Measurements from ENCODE around the gene CENPH.
A peak's percentile ranks its signal among the peaks of the same experiment; 100 is the strongest.
"Not testable (repeated sequence)": the region's sequence is repeated elsewhere in the genome, so short reads cannot be mapped to it uniquely, and the experiment has no call there.

The CENPH gene, protein sequence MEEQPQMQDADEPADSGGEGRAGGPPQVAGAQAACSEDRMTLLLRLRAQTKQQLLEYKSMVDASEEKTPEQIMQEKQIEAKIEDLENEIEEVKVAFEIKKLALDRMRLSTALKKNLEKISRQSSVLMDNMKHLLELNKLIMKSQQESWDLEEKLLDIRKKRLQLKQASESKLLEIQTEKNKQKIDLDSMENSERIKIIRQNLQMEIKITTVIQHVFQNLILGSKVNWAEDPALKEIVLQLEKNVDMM

DNA sequence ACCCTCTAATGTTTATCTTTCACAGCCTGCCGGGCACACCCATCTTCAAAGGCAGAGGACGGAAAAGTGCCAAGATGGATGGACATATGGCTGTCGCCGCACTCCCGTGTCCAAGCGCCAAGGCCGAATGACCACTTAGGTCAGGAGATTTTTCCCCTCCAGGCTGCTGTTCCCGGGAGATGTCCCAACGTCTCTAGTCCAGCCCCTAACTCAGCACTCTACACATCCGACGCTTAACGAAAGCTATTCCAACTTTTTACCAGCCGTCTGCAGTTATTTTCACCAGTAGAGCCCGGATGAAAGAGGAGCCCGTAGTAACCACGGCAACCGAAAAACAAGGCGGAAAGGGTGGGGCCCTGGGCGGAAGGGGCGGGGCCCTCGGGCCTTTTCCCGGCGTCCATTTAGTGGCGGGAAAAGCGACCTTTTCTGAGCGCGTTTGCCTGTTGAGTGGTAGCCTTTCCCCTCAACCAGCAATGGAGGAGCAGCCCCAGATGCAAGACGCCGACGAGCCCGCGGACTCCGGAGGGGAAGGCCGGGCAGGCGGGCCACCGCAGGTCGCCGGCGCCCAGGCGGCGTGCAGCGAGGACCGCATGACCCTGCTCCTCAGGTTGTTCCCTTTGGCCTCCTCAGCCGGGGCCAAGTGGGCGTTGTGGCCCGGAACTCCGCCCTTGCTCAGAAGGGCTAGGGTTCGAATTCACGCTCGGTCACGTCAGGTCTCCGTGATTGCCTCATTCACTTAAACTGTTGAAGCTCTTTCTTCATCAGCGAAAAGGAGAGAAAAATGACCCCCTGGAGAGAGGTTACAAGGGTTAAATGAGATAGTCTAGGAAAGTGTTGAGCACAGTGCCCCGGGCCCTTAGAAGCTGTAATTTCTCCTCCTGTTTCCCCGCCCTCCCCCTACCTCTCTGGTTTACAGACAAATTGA is at the start of gene CENPH:
TSS of gene CENPH (plus strand) at position 422 of the 925 bp plus-strand sequence. CDS start at position 474, 52 bp downstream.
- peaks cover 14% of the 10 kb centered on the region for H3K4me1 Mint-ChIP-seq
- H3K27ac Mint-ChIP-seq, result peak within 1 kb of the TSS; percentile 96 to 99 (median 99)
- H3K27me3 Mint-ChIP-seq (ENCODE audit: low read depth), result no peaks in the 10 kb centered on the region
- peaks cover 3% of the 10 kb centered on the region for H3K36me3 Mint-ChIP-seq (ENCODE audit: low read depth)
- no peaks in the 10 kb centered on the region for H3K9me3 Mint-ChIP-seq
- TF ChIP-seq, protein P1, sequence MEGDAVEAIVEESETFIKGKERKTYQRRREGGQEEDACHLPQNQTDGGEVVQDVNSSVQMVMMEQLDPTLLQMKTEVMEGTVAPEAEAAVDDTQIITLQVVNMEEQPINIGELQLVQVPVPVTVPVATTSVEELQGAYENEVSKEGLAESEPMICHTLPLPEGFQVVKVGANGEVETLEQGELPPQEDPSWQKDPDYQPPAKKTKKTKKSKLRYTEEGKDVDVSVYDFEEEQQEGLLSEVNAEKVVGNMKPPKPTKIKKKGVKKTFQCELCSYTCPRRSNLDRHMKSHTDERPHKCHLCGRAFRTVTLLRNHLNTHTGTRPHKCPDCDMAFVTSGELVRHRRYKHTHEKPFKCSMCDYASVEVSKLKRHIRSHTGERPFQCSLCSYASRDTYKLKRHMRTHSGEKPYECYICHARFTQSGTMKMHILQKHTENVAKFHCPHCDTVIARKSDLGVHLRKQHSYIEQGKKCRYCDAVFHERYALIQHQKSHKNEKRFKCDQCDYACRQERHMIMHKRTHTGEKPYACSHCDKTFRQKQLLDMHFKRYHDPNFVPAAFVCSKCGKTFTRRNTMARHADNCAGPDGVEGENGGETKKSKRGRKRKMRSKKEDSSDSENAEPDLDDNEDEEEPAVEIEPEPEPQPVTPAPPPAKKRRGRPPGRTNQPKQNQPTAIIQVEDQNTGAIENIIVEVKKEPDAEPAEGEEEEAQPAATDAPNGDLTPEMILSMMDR (IDR thresholded peaks at IDR 0.05; ENCODE audit: unreplicated experiment in 3 of 3), result no peak
- peak within 1 kb of the TSS; percentile 94 to 99 (median 99) for H3K4me3 Mint-ChIP-seq

DNA sequence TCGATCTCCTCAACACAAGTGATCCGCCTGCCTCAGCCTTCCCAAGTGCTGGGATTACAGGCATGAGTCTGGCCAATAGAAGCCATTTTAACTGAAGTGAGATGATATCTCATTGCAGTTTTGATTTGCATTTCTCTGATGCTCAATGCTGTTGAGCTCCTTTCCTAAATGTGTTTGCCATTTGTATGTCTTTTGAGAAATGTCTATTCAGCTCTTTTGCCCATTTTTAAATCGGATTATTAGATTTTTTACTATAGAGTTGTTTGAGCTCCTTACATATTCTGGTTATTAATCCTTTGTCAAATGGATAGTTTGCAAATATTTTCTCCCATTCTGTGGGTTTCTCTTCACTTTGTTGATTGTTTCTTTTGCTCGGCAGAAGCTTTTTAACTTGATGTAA is 49.1 kb upstream of the CENPH start:
- H3K27me3 Mint-ChIP-seq (ENCODE audit: low read depth); H3K4me3 Mint-ChIP-seq; H3K36me3 Mint-ChIP-seq (ENCODE audit: low read depth); H3K4me1 Mint-ChIP-seq; H3K27ac Mint-ChIP-seq: not testable (repeated sequence)
- H3K9me3 Mint-ChIP-seq, result peaks cover 28% of the 10 kb centered on the region

DNA sequence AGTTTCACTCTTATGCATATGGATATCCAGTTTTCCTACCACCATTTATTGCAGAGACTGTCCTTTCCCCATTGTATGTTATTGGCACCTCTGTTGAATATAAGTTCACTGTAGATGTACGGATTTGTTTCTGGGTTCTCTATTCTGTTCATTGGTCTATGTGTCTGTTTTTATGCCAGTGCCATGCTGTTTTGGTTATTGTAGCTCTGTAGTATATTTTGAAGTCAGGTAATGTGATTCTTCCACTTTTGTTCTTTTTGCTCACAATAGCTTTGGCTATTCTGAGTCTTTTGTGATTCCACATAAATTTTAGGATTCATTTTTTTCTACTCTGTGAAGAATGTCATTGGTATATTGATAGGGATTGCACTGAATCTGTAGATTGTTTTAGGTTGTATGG is 48.6 kb upstream of the CENPH start:
- H3K9me3 Mint-ChIP-seq, result peaks cover 28% of the 10 kb centered on the region
- H3K36me3 Mint-ChIP-seq (ENCODE audit: low read depth), result peaks cover 7% of the 10 kb centered on the region
- no peak overlapping the region for H3K4me3 Mint-ChIP-seq
- TF ChIP-seq, protein P1 (IDR thresholded peaks at IDR 0.05; ENCODE audit: unreplicated experiment in 3 of 3), result no peak
- no peaks in the 10 kb centered on the region for H3K4me1 Mint-ChIP-seq
- H3K27ac Mint-ChIP-seq, result no peak overlapping the region
- no peaks in the 10 kb centered on the region for H3K27me3 Mint-ChIP-seq (ENCODE audit: low read depth)

DNA sequence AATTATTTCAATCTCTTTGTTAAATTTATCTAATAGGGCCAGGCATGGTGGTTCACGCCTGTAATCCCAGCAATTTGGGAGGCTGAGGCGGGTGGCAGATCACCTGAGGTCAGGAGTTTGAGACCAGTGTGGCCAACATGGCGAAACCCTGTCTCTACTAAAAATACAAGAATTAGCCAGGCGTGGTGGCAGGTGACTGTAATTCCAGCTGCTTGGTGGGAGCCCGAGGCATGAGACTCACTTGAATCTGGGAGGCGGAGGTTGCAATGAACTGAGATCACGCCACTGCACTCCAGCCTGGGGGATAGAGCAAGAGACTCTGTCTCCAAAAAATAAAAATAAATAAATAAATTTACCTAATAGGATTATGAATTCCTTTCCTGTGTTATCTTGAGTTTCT is 40.8 kb upstream of the CENPH start:
- not testable (repeated sequence) for H3K4me3 Mint-ChIP-seq; H3K27ac Mint-ChIP-seq; H3K9me3 Mint-ChIP-seq; H3K4me1 Mint-ChIP-seq; H3K27me3 Mint-ChIP-seq (ENCODE audit: low read depth); H3K36me3 Mint-ChIP-seq (ENCODE audit: low read depth)

DNA sequence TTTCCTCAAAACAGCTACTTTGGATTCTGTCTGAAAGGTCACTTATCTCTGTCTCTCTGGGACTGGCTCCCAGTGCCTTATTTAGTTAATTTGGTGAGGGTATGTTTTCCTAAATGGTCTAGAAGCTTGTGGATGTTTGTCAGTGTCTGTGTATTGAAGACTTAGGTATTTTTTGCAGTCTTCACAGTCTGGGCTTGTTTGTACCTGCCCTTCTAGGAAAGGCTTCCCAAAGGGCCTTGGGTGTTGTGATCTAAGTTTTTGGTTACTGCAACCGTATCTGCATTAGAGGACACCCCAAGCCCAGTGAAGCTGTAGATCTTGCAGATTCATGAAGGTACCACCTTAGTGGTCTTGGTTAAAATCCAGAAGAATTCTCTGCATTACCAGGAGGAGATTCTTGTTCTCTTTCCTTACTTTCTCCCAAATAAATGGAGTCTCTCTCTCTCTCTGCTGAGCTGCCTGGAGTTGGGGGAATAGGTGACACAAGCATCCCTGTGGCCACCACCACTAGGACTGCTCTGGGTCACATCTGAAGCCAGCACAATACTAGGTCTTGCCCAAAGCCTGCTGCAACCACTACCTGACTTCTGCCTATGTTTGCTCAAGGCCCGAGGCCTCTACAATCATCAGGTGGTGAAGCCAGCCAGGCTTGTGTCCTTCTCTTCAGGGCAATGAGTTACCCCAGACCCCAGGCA is 40.3 kb upstream of the CENPH start:
- Mint-ChIP-seq H3K36me3 (ENCODE audit: low read depth) (no peaks in the 10 kb centered on the region), H3K27ac (no peak overlapping the region), H3K4me3 (no peak overlapping the region), H3K4me1 (no peaks in the 10 kb centered on the region), H3K27me3 (ENCODE audit: low read depth) (no peaks in the 10 kb centered on the region), H3K9me3 (peaks cover 3% of the 10 kb centered on the region)
- TF ChIP-seq, protein P1 (IDR thresholded peaks at IDR 0.05; ENCODE audit: unreplicated experiment in 3 of 3), result no peak

DNA sequence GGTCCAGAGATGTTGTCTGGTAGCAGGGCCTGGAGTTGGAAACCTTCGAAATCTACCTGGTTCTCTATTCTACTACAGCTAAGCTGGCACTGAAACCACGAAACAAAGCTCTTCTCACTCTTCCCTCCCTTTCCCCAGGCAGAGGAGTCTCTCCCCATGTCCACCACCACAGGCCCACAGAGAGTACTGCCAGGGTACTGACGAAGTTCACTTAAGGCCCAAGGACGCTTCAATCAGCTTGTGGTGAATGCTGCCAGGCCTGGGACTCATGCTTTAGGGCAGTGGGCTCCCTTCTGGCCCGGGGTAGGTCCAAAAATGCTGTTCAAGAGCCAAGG is 39.7 kb upstream of the CENPH start:
- H3K36me3 Mint-ChIP-seq (ENCODE audit: low read depth), result no peaks in the 10 kb centered on the region
- no peaks in the 10 kb centered on the region for H3K27me3 Mint-ChIP-seq (ENCODE audit: low read depth)
- H3K9me3 Mint-ChIP-seq, result peaks cover 3% of the 10 kb centered on the region
- H3K27ac Mint-ChIP-seq, result no peak overlapping the region
- no peak overlapping the region for H3K4me3 Mint-ChIP-seq
- H3K4me1 Mint-ChIP-seq, result no peaks in the 10 kb centered on the region
- TF ChIP-seq, protein P1 (IDR thresholded peaks at IDR 0.05; ENCODE audit: unreplicated experiment in 3 of 3), result no peak
